H1 (cell line): ENCODE measurements around the gene TMED5. TPM values are rescaled to one million over a fixed set of nuclear protein-coding genes. Genes with fewer than 3 reads are reported as not detected.

Experiments used
- ATF3 ChIP-seq: IDR thresholded peaks from 2 replicates; pipeline ENCODE4 v1.6.1; 2011; ENCODE audit warnings: low read depth, mild to moderate bottlenecking, low read length; ENCODE audit not compliant: insufficient read depth
- CTCF ChIP-seq, 3 experiments: IDR thresholded peaks; 1 replicate in 2 of 3; 2 replicates in 1 of 3; pipeline versions ENCODE4 v1.5.1 to v1.6.1; 2011; ENCODE audit warnings: low read length in 3 of 3, mild to moderate bottlenecking in 3 of 3, inconsistent platforms in 2 of 3, low read depth in 1 of 3, moderate library complexity in 1 of 3; ENCODE audit not compliant: insufficient read depth in 1 of 3; ENCODE audit errors: control extremely low read depth in 1 of 3
- polyA plus RNA-seq, 7 experiments: library from polyadenylated mRNA; depleted of rRNA in 3 of 7; stranded (reverse) in 5 of 7; unstranded in 2 of 7; fragments of >200 nt in 5 of 7; fragments of 200-250 nt in 2 of 7; gene quantifications; 1 replicate in 5 of 7; 2 replicates in 1 of 7; 4 replicates in 1 of 7; pipeline versions ENCODE4 v1.2.1 to v1.2.3, GENCODE V29; 2011 to 2013; ENCODE audit warnings: missing spikeins in 2 of 7, mixed read lengths in 2 of 7
- total RNA-seq: library from RNA; stranded (reverse); fragmentation: NEBNext Ultra II Directional; extraction: Animal tissue kit (Norgen Biotek cat#: 25700); gene quantifications from 2 replicates; pipeline ENCODE4 v1.2.1, GENCODE V29; 2021

TMED5 gene
- total and polyA plus RNA-seq, 2 of the 8 experiments (the other 6 are each of a cell fraction or from before 2014, with no cell fraction given), result 14.8 to 32.8 TPM

DNA sequence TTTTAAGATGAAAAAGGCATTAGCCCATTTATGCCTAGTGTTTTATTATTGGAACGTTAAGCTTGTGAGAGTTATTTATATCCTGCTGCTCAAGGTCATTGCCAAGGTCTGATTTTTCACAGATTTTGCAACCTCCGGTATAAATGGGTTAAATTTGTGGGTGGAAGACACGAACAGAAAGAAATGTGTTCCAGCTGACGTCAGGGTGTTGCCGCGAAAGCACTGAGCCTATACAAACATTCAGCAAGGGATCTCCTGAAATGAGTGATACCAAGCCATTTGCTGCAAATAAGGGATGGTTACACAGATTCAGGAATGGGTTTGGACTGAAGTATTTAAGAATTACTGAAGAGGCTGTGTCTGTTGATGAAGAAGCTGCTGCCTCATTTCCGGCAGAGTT is 32.2 kb downstream of the TMED5 start (continued):
- TF ChIP-seq ATF3 (no peak), CTCF (IDR thresholded peaks at IDR 0.05; ENCODE audit: control extremely low read depth in 1 of 3, insufficient read depth in 1 of 3, low read depth in 1 of 3, low read length in 3 of 3) (no peak)
- TF ChIP-seq, all 59 proteins: peak for 0
